COLO829 (cell line): ENCODE results near the gene VWA5B2.
"Not testable (repeated sequence)": the region's sequence is repeated elsewhere in the genome, so short reads cannot be mapped to it uniquely, and the experiment has no call there.

Experiments
- DNase-seq: peaks from one replicate; pipeline ENCODE4 v3.0.0; 2012; ENCODE audit warnings: low spot score

VWA5B2 gene

GRCh38 chr3:184241447-184242296 lies 12.3 kb downstream of the VWA5B2 start:
- no peak for DNase-seq

GRCh38 chr3:184242297-184242685 lies 12.9 kb downstream of the VWA5B2 start:
- DNase-seq, result no peak

GRCh38 chr3:184248454-184249411 lies 19.3 kb downstream of the VWA5B2 start, which contains the start of gene ALG3:
Gene ALG3 (minus strand): TSS chr3:184248962. CDS start chr3:184248940, 22 bp downstream.
- DNase-seq, result peak; percentile 86

- peak; percentile 98 for DNase-seq
Measured at GRCh38 chr3:184249412-184250166, 20.2 kb downstream of the VWA5B2 start, which contains the start of gene EEF1AKMT4. Gene EEF1AKMT4 (plus strand): TSS chr3:184249672. CDS start chr3:184249695, 23 bp downstream.

GRCh38 chr3:184250167-184250828 lies 20.9 kb downstream of the VWA5B2 start:
- peak; percentile 94 for DNase-seq

GRCh38 chr3:184255291-184256039 lies 26.1 kb downstream of the VWA5B2 start:
- DNase-seq, result no peak

GRCh38 chr3:184257083-184257915 lies 27.9 kb downstream of the VWA5B2 start:
- no peak for DNase-seq

GRCh38 chr3:184258926-184259325 lies 29.5 kb downstream of the VWA5B2 start:
- no peak for DNase-seq

- no peak for DNase-seq
Measured at GRCh38 chr3:184259396-184259877, 30.1 kb downstream of the VWA5B2 start.

- DNase-seq, result peak; percentile 43
Measured at GRCh38 chr3:184259878-184260723, 30.7 kb downstream of the VWA5B2 start.

- DNase-seq, result no peak
Measured at GRCh38 chr3:184260724-184261269, 31.4 kb downstream of the VWA5B2 start.

GRCh38 chr3:184261270-184261853 lies 32.0 kb downstream of the VWA5B2 start, which contains the start of gene CAMK2N2:
Gene CAMK2N2 (minus strand): TSS chr3:184261553. CDS start chr3:184261285, 268 bp downstream.
- peak; percentile 63 for DNase-seq

- no peak for DNase-seq
Measured at GRCh38 chr3:184261854-184262763, 32.7 kb downstream of the VWA5B2 start.

GRCh38 chr3:184262764-184263179 lies 33.4 kb downstream of the VWA5B2 start:
- DNase-seq, result no peak

- DNase-seq, result not testable (repeated sequence)
Measured at GRCh38 chr3:184267249-184267648, 37.9 kb downstream of the VWA5B2 start.

- DNase-seq, result no peak
Measured at GRCh38 chr3:184272269-184272668, 42.9 kb downstream of the VWA5B2 start.

GRCh38 chr3:184275381-184275701 lies 46.0 kb downstream of the VWA5B2 start:
- DNase-seq, result no peak
